UCSD-AML1 (cell line): Measurements from ENCODE around the gene TSHZ1.
"Not testable (repeated sequence)": the region's sequence is repeated elsewhere in the genome, so short reads cannot be mapped to it uniquely, and the experiment has no call there.

Experiments
- DNase-seq: peaks from one replicate; lab custom pipeline; 2025; ENCODE audit not compliant: unreplicated experiment; lab: John Stamatoyannopoulos, UW

TSHZ1 gene

GRCh38 chr18:75291460-75291859 is 80.9 kb downstream of the TSHZ1 start:
- DNase-seq = no peak

- DNase-seq = no peak
Observed at GRCh38 chr18:75293591-75293990, 83.0 kb downstream of the TSHZ1 start.

- DNase-seq = no peak
Observed at GRCh38 chr18:75297731-75298130, 87.1 kb downstream of the TSHZ1 start.

GRCh38 chr18:75304678-75305557 is 94.3 kb downstream of the TSHZ1 start:
- DNase-seq = no peak

GRCh38 chr18:75305984-75306383 is 95.4 kb downstream of the TSHZ1 start:
- no peak for DNase-seq

- DNase-seq = no peak
Observed at GRCh38 chr18:75307530-75307929, 96.9 kb downstream of the TSHZ1 start.

GRCh38 chr18:75309564-75309963 is 99.0 kb downstream of the TSHZ1 start:
- DNase-seq = no peak

- DNase-seq = no peak
Observed at GRCh38 chr18:75314117-75314516, 103.5 kb downstream of the TSHZ1 start.

- no peak for DNase-seq
Observed at GRCh38 chr18:75314606-75315005, 104.0 kb downstream of the TSHZ1 start.

GRCh38 chr18:75316223-75316622 is 105.6 kb downstream of the TSHZ1 start:
- no peak for DNase-seq

GRCh38 chr18:75316826-75317225 is 106.2 kb downstream of the TSHZ1 start:
- DNase-seq = no peak

- DNase-seq = no peak
Observed at GRCh38 chr18:75317300-75317699, 106.7 kb downstream of the TSHZ1 start.

GRCh38 chr18:75317703-75318102 is 107.1 kb downstream of the TSHZ1 start:
- no peak for DNase-seq

GRCh38 chr18:75319905-75320304 is 109.3 kb downstream of the TSHZ1 start:
- DNase-seq = no peak

GRCh38 chr18:75320506-75320905 is 109.9 kb downstream of the TSHZ1 start:
- no peak for DNase-seq

GRCh38 chr18:75321431-75321830 is 110.8 kb downstream of the TSHZ1 start:
- no peak for DNase-seq

GRCh38 chr18:75322206-75322605 is 111.6 kb downstream of the TSHZ1 start:
- DNase-seq = no peak

GRCh38 chr18:75323821-75324585 is 113.4 kb downstream of the TSHZ1 start:
- DNase-seq = no peak

GRCh38 chr18:75324686-75325257 is 114.2 kb downstream of the TSHZ1 start:
- DNase-seq = no peak

GRCh38 chr18:75329753-75330152 is 119.2 kb downstream of the TSHZ1 start:
- DNase-seq = not testable (repeated sequence)

- no peak for DNase-seq
Observed at GRCh38 chr18:75330308-75330707, 119.7 kb downstream of the TSHZ1 start.

- DNase-seq = no peak
Observed at GRCh38 chr18:75334869-75335268, 124.3 kb downstream of the TSHZ1 start.
